ENCODE results near the gene LSM7. TPM values are rescaled to one million over a fixed set of nuclear protein-coding genes. Genes with fewer than 3 reads are reported as not detected.

The LSM7 gene
- total RNA-seq, 1 donor from 2014 or later, result 58.2 TPM

DNA sequence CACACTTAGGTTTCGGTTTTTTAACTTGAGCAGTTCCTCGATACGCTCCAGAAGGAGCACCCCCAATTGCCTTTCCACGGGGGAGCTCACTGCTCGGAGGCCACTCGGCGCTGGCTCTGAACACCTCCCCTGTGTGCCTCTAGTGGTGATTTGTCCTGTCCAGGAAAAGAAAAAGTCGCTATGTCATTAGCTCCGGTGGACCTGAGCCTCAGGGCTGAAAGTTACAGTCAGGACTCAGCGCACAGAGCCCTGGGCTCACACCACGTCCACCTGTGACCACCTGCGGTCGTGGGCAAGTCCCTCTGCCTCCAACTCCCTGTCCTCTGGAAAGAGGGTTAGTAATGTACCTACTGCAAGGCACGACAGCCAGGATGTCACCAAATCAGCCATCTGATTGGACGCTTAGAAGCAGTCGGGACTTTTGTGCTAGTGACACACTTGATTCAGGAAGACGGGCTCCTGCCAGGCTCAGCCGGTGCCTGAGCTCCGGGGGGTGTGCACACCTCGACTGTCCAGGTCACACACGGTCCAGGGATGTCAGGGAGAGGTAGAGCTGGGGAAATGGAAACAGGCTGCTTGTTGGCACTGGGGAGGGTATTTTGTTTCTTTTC lies 27.8 kb upstream of the LSM7 start:
- TF ChIP-seq, protein P1, sequence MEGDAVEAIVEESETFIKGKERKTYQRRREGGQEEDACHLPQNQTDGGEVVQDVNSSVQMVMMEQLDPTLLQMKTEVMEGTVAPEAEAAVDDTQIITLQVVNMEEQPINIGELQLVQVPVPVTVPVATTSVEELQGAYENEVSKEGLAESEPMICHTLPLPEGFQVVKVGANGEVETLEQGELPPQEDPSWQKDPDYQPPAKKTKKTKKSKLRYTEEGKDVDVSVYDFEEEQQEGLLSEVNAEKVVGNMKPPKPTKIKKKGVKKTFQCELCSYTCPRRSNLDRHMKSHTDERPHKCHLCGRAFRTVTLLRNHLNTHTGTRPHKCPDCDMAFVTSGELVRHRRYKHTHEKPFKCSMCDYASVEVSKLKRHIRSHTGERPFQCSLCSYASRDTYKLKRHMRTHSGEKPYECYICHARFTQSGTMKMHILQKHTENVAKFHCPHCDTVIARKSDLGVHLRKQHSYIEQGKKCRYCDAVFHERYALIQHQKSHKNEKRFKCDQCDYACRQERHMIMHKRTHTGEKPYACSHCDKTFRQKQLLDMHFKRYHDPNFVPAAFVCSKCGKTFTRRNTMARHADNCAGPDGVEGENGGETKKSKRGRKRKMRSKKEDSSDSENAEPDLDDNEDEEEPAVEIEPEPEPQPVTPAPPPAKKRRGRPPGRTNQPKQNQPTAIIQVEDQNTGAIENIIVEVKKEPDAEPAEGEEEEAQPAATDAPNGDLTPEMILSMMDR (IDR thresholded peaks at IDR 0.05), result no peak
- intact Hi-C loops (cut with DNase I), result no loop called here
- H3K36me3 ChIP-seq, result peaks cover 31% of the 10 kb centered on the region
- no peak overlapping the region for H3K27ac ChIP-seq
- H3K27me3 ChIP-seq (ENCODE audit: low read depth), result peaks cover 11% of the 10 kb centered on the region
- DNase-seq, result no peak
- H3K4me1 ChIP-seq, result no peaks in the 10 kb centered on the region
- no peaks in the 10 kb centered on the region for H3K9me3 ChIP-seq
- no peak for ATAC-seq
- H3K4me3 ChIP-seq, result no peak overlapping the region

DNA sequence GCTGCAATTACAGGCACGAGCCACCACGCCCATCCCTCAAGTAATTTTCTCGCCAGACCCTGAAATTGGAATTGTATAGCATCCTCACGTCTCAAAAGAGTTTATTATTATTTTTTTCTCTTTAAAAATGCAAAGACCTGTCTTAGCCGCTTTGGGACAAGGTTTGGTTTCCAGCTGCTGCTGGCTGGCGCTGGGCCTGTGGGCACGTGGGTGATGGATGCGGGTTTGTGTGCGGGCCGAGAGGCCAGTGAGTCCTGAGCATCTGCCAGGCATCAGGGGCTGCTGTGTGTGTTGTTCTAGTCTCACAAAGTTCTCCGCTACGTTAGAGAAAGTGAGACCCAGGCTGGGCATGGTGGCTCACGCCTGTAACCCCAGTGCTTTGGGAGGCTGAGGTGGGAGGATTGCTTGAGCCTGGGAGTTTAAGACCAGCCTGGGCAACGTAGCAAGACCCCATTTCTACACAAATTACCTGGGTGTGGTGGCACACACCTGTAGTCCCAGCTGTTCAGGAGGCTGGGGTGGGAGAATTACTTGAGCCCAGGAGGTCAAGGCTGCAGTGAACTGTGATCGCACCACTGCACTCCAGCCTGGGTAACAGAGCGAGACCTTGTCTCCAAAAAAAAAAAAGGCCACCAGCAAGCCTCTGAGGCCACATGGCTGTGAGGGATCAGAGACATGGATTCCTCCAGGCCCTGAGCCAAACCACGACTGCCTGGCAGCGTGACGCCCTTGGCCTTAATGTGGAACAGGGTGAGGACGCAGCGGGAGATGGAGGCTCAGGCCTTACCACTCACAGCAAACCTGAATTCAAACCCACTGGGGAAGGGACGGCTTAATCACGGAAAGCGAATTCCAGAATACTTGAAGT lies 27.0 kb upstream of the LSM7 start:
- no peak overlapping the region for H3K4me3 ChIP-seq
- intact Hi-C loops (cut with DNase I), result no loop called here
- H3K9me3 ChIP-seq, result no peaks in the 10 kb centered on the region
- DNase-seq (no peak), ATAC-seq (no peak)
- peaks cover 7% of the 10 kb centered on the region for H3K27me3 ChIP-seq (ENCODE audit: low read depth)
- no peak overlapping the region for H3K27ac ChIP-seq
- H3K4me1 ChIP-seq, result no peaks in the 10 kb centered on the region
- H3K36me3 ChIP-seq, result peaks cover 37% of the 10 kb centered on the region
- TF ChIP-seq, protein P1 (IDR thresholded peaks at IDR 0.05), result no peak

DNA sequence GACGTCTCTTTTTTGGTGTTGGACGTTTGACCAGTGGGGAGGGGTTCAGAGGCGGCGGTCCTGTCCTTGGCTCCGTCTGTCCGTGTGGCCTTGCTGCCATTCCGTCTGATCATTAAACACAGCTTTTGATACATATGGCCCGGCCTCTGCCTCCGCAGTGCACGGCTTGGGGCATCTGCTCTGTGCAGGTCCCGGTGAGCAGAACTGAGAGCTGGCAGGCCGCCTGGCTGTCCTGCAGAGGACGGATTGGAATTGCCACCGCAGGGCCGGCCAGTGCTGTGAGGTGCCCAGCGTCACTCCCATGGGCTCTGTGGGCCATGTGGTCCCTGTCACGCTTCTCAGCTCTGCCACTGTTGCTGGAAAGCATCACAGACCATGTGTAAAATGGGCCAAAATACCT lies 26.3 kb upstream of the LSM7 start:
- peaks cover 37% of the 10 kb centered on the region for H3K36me3 ChIP-seq
- no peaks in the 10 kb centered on the region for H3K9me3 ChIP-seq
- H3K4me1 ChIP-seq, result no peaks in the 10 kb centered on the region
- no peak for DNase-seq
- intact Hi-C loops (cut with DNase I), result no loop called here
- no peak overlapping the region for H3K27ac ChIP-seq
- no peaks in the 10 kb centered on the region for H3K27me3 ChIP-seq (ENCODE audit: low read depth)
- no peak overlapping the region for H3K4me3 ChIP-seq
- TF ChIP-seq, protein P1 (IDR thresholded peaks at IDR 0.05), result no peak
- ATAC-seq, result no peak

DNA sequence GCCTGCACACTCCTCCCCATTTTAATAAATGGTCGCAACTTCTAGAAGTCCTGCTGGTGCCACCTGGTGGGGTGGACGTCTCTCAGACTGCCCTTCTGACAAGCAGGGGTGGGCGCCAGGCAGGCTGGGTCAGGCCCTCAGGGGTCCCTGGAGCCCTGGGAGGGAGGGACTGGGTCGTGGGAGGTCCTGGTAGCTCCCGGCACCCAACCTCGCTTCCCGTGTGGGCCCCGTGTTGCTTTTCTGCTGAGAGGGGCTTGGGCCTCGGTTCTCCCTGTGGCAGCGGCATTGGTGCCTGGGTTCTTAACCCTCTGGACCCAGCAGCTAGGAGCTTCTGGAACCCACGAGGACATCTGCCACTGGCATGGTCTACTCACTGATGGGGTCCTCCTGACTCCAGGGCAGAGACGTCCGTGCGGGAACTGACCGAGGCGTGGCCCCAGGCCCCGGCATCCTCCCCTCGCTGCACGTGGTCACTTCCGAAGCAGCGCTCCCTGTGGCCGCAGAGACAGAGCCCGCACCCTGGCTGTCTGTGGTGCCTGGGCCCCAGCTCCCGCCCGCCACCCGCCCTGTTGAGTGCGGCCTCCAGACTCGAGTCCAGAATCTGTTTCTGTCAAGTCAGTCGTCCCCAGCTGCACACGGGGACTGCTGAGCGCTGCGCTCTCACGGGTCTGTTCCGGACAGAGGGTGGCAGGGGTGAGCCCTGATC lies 25.7 kb upstream of the LSM7 start:
- ATAC-seq, result no peak
- TF ChIP-seq, protein P1 (IDR thresholded peaks at IDR 0.05), result no peak
- Histone ChIP-seq H3K4me3 (no peak overlapping the region), H3K36me3 (peaks cover 37% of the 10 kb centered on the region), H3K27ac (no peak overlapping the region), H3K9me3 (no peaks in the 10 kb centered on the region), H3K27me3 (ENCODE audit: low read depth) (no peaks in the 10 kb centered on the region), H3K4me1 (no peaks in the 10 kb centered on the region)
- intact Hi-C loops (cut with DNase I), result no loop called here
- DNase-seq, result no peak

GRCh38 chr19:2353159-2353886 lies 24.9 kb upstream of the LSM7 start:
- Histone ChIP-seq H3K9me3 (no peaks in the 10 kb centered on the region), H3K27me3 (ENCODE audit: low read depth) (no peaks in the 10 kb centered on the region), H3K27ac (no peak overlapping the region), H3K36me3 (peaks cover 37% of the 10 kb centered on the region), H3K4me3 (no peak overlapping the region), H3K4me1 (no peaks in the 10 kb centered on the region)
- peak in 1 of 2 donors; percentile 23 for ATAC-seq
- TF ChIP-seq, protein P1 (IDR thresholded peaks at IDR 0.05), result no peak
- intact Hi-C loops (cut with DNase I), result no loop called here
- DNase-seq, result no peak

Data from lower lobe of right lung (tissue), 2 donors.